ENCODE results near the gene CFAP141.

- TF ChIP-seq CTCF (IDR thresholded peaks at IDR 0.05) (no peak), EZH2phosphoT487 (IDR thresholded peaks at IDR 0.05) (no peak)
These were observed 14.2 kb upstream of the CFAP141 start, which contains the start of gene UBAP2L for GRCh38 chr1:154220071-154220969.
